ENCODE measurements around the gene DCDC2C. TPM values are rescaled to one million over a fixed set of nuclear protein-coding genes. Genes with fewer than 3 reads are reported as not detected.
"Not testable (repeated sequence)": the region's sequence is repeated elsewhere in the genome, so short reads cannot be mapped to it uniquely, and the experiment has no call there.

DCDC2C gene
- total and polyA plus RNA-seq, 7 experiments from 2014 or later: not detected

GRCh38 chr2:3657881-3658280 lies 45.5 kb upstream of the DCDC2C start, which contains the start of gene ALLC:
Gene ALLC (plus strand): TSS chr2:3658200. CDS start chr2:3671158, 12,958 bp downstream.
- Mint-ChIP-seq H3K9me3 (no peaks in the 10 kb centered on the region), H3K27me3 (no peaks in the 10 kb centered on the region), H3K4me1 (peaks cover 0 to 9% (median 0%) of the 10 kb centered on the region in 7 donors), H3K36me3 (no peaks in the 10 kb centered on the region), H3K4me3 (no peak within 1 kb of the TSS), H3K27ac (peak within 1 kb of the TSS in 1 of 9 donors; percentile 70)
- Histone ChIP-seq H3K36me3 (ENCODE audit: control insufficient read depth in 2 of 3, insufficient read depth in 3 of 3, low read length in 3 of 3) (no peaks in the 10 kb centered on the region), H3K4me1 (ENCODE audit: control insufficient read depth in 2 of 2, insufficient read depth in 2 of 2, low read length in 2 of 2) (no peaks in the 10 kb centered on the region), H3K27ac (ENCODE audit: low read depth, low read length) (no peak within 1 kb of the TSS), H3K9me3 (ENCODE audit: control insufficient read depth in 2 of 3, low read length in 3 of 3) (no peaks in the 10 kb centered on the region), H3K4me3 (ENCODE audit: low read length) (no peak within 1 kb of the TSS), H3K27me3 (ENCODE audit: control insufficient read depth in 2 of 2, insufficient read depth in 2 of 2, low read length in 2 of 2) (no peaks in the 10 kb centered on the region)
- ChIA-PET CTCF (no interaction called here), POLR2A (no interaction called here)
- ATAC-seq (no peak), DNase-seq (no peak)
- intact Hi-C loops (cut with micrococcal nuclease): no loop called here

GRCh38 chr2:3659447-3660432 lies 43.6 kb upstream of the DCDC2C start:
- ATAC-seq (no peak), DNase-seq (no peak)
- H3K27me3 ChIP-seq (ENCODE audit: control insufficient read depth in 2 of 2, insufficient read depth in 2 of 2, low read length in 2 of 2): no peaks in the 10 kb centered on the region
- H3K4me3 ChIP-seq (ENCODE audit: low read length): no peak overlapping the region
- CTCF ChIA-PET: no interaction called here
- H3K4me3 Mint-ChIP-seq: no peak overlapping the region
- no peak overlapping the region for H3K27ac ChIP-seq (ENCODE audit: low read depth, low read length)
- no peaks in the 10 kb centered on the region for H3K4me1 ChIP-seq (ENCODE audit: control insufficient read depth in 2 of 2, insufficient read depth in 2 of 2, low read length in 2 of 2)
- no peaks in the 10 kb centered on the region for H3K9me3 ChIP-seq (ENCODE audit: control insufficient read depth in 2 of 3, low read length in 3 of 3)
- H3K4me1 Mint-ChIP-seq: peaks cover 0 to 9% (median 0%) of the 10 kb centered on the region in 7 donors
- peak overlapping the region in 2 of 9 donors; percentile 41 to 43 for H3K27ac Mint-ChIP-seq
- POLR2A ChIA-PET: no interaction called here
- H3K36me3 ChIP-seq (ENCODE audit: control insufficient read depth in 2 of 3, insufficient read depth in 3 of 3, low read length in 3 of 3): no peaks in the 10 kb centered on the region
- H3K27me3 Mint-ChIP-seq: no peaks in the 10 kb centered on the region
- no peaks in the 10 kb centered on the region for H3K9me3 Mint-ChIP-seq
- intact Hi-C loops (cut with micrococcal nuclease): no loop called here
- no peaks in the 10 kb centered on the region for H3K36me3 Mint-ChIP-seq

- H3K4me3 Mint-ChIP-seq; CTCF ChIA-PET; ATAC-seq; H3K4me3 ChIP-seq (ENCODE audit: low read length); H3K27me3 Mint-ChIP-seq; H3K27ac Mint-ChIP-seq; H3K4me1 ChIP-seq (ENCODE audit: control insufficient read depth in 2 of 2, insufficient read depth in 2 of 2, low read length in 2 of 2); H3K9me3 ChIP-seq (ENCODE audit: control insufficient read depth in 2 of 3, low read length in 3 of 3); H3K36me3 ChIP-seq (ENCODE audit: control insufficient read depth in 2 of 3, insufficient read depth in 3 of 3, low read length in 3 of 3); H3K4me1 Mint-ChIP-seq; POLR2A ChIA-PET; H3K27ac ChIP-seq (ENCODE audit: low read depth, low read length); H3K9me3 Mint-ChIP-seq; intact Hi-C loops (cut with micrococcal nuclease); H3K27me3 ChIP-seq (ENCODE audit: control insufficient read depth in 2 of 2, insufficient read depth in 2 of 2, low read length in 2 of 2); H3K36me3 Mint-ChIP-seq; DNase-seq: not testable (repeated sequence)
Measured at GRCh38 chr2:3660640-3661039, 42.7 kb upstream of the DCDC2C start.

- ATAC-seq (no peak), DNase-seq (no peak)
- no peak overlapping the region for H3K4me3 Mint-ChIP-seq
- H3K36me3 Mint-ChIP-seq: no peaks in the 10 kb centered on the region
- no peaks in the 10 kb centered on the region for H3K27me3 ChIP-seq (ENCODE audit: control insufficient read depth in 2 of 2, insufficient read depth in 2 of 2, low read length in 2 of 2)
- peaks cover 0 to 9% (median 0%) of the 10 kb centered on the region in 7 donors for H3K4me1 Mint-ChIP-seq
- H3K4me3 ChIP-seq (ENCODE audit: low read length): no peak overlapping the region
- intact Hi-C loops (cut with micrococcal nuclease): no loop called here
- H3K27ac Mint-ChIP-seq: no peak overlapping the region
- ChIA-PET POLR2A (no interaction called here), CTCF (no interaction called here)
- H3K4me1 ChIP-seq (ENCODE audit: control insufficient read depth in 2 of 2, insufficient read depth in 2 of 2, low read length in 2 of 2): no peaks in the 10 kb centered on the region
- no peaks in the 10 kb centered on the region for H3K9me3 ChIP-seq (ENCODE audit: control insufficient read depth in 2 of 3, low read length in 3 of 3)
- peaks cover 0 to 1% (median 0%) of the 10 kb centered on the region in 11 donors for H3K9me3 Mint-ChIP-seq
- H3K36me3 ChIP-seq (ENCODE audit: control insufficient read depth in 2 of 3, insufficient read depth in 3 of 3, low read length in 3 of 3): no peaks in the 10 kb centered on the region
- H3K27ac ChIP-seq (ENCODE audit: low read depth, low read length): no peak overlapping the region
- H3K27me3 Mint-ChIP-seq: no peaks in the 10 kb centered on the region
Measured at GRCh38 chr2:3661149-3661660, 42.2 kb upstream of the DCDC2C start.

GRCh38 chr2:3662239-3662638 lies 41.1 kb upstream of the DCDC2C start:
- no peaks in the 10 kb centered on the region for H3K9me3 ChIP-seq (ENCODE audit: control insufficient read depth in 2 of 3, low read length in 3 of 3)
- ChIA-PET CTCF (no interaction called here), POLR2A (no interaction called here)
- peaks cover 0 to 1% (median 0%) of the 10 kb centered on the region in 11 donors for H3K9me3 Mint-ChIP-seq
- ATAC-seq (no peak), DNase-seq (no peak)
- peaks cover 0 to 9% (median 0%) of the 10 kb centered on the region in 7 donors for H3K4me1 Mint-ChIP-seq
- no peaks in the 10 kb centered on the region for H3K36me3 ChIP-seq (ENCODE audit: control insufficient read depth in 2 of 3, insufficient read depth in 3 of 3, low read length in 3 of 3)
- no peaks in the 10 kb centered on the region for H3K36me3 Mint-ChIP-seq
- no peak overlapping the region for H3K27ac Mint-ChIP-seq
- no peaks in the 10 kb centered on the region for H3K4me1 ChIP-seq (ENCODE audit: control insufficient read depth in 2 of 2, insufficient read depth in 2 of 2, low read length in 2 of 2)
- H3K27me3 ChIP-seq (ENCODE audit: control insufficient read depth in 2 of 2, insufficient read depth in 2 of 2, low read length in 2 of 2): no peaks in the 10 kb centered on the region
- intact Hi-C loops (cut with micrococcal nuclease): no loop called here
- no peak overlapping the region for H3K27ac ChIP-seq (ENCODE audit: low read depth, low read length)
- H3K4me3 Mint-ChIP-seq: no peak overlapping the region
- H3K27me3 Mint-ChIP-seq: no peaks in the 10 kb centered on the region
- H3K4me3 ChIP-seq (ENCODE audit: low read length): no peak overlapping the region

GRCh38 chr2:3664118-3664517 lies 39.3 kb upstream of the DCDC2C start:
- peaks cover 0 to 9% (median 0%) of the 10 kb centered on the region in 7 donors for H3K4me1 Mint-ChIP-seq
- ATAC-seq (no peak), DNase-seq (no peak)
- CTCF ChIA-PET: no interaction called here
- intact Hi-C loops (cut with micrococcal nuclease): no loop called here
- H3K9me3 Mint-ChIP-seq: peaks cover 0 to 1% (median 0%) of the 10 kb centered on the region in 11 donors
- Histone ChIP-seq H3K27me3 (ENCODE audit: control insufficient read depth in 2 of 2, insufficient read depth in 2 of 2, low read length in 2 of 2) (no peaks in the 10 kb centered on the region), H3K4me3 (ENCODE audit: low read length) (no peak overlapping the region), H3K27ac (ENCODE audit: low read depth, low read length) (no peak overlapping the region), H3K9me3 (ENCODE audit: control insufficient read depth in 2 of 3, low read length in 3 of 3) (no peaks in the 10 kb centered on the region), H3K4me1 (ENCODE audit: control insufficient read depth in 2 of 2, insufficient read depth in 2 of 2, low read length in 2 of 2) (no peaks in the 10 kb centered on the region), H3K36me3 (ENCODE audit: control insufficient read depth in 2 of 3, insufficient read depth in 3 of 3, low read length in 3 of 3) (no peaks in the 10 kb centered on the region)
- peaks cover 0 to 5% (median under 1%) of the 10 kb centered on the region in 5 donors for H3K27me3 Mint-ChIP-seq
- no peak overlapping the region for H3K27ac Mint-ChIP-seq
- no peaks in the 10 kb centered on the region for H3K36me3 Mint-ChIP-seq
- POLR2A ChIA-PET: no interaction called here
- H3K4me3 Mint-ChIP-seq: no peak overlapping the region
